Esophagus muscularis mucosa (tissue), 3 donors: ENCODE data around the gene CHM.

ENCODE experiments used
- EP300 ChIP-seq: sonication (generic); formaldehyde crosslinking; IDR thresholded peaks from one replicate; pipeline ENCODE4 v1.6.1; 2017; ENCODE audit warnings: antibody characterized with exemption
- TF ChIP-seq, protein P1 (sequence below), 3 experiments: fragments of 200-600 bp in 2 of 3; fragments of 450-650 bp in 1 of 3; sonication (generic) in 2 of 3; IDR thresholded peaks; one replicate each; pipeline ENCODE4 v1.5.1; 2017 to 2019; ENCODE audit warnings: antibody characterized with exemption in 3 of 3, mild to moderate bottlenecking in 2 of 3, moderate library complexity in 1 of 3

GRCh38 chrX:85870585-85870984 lies 176.8 kb downstream of the CHM start:
- TF ChIP-seq, protein P1, sequence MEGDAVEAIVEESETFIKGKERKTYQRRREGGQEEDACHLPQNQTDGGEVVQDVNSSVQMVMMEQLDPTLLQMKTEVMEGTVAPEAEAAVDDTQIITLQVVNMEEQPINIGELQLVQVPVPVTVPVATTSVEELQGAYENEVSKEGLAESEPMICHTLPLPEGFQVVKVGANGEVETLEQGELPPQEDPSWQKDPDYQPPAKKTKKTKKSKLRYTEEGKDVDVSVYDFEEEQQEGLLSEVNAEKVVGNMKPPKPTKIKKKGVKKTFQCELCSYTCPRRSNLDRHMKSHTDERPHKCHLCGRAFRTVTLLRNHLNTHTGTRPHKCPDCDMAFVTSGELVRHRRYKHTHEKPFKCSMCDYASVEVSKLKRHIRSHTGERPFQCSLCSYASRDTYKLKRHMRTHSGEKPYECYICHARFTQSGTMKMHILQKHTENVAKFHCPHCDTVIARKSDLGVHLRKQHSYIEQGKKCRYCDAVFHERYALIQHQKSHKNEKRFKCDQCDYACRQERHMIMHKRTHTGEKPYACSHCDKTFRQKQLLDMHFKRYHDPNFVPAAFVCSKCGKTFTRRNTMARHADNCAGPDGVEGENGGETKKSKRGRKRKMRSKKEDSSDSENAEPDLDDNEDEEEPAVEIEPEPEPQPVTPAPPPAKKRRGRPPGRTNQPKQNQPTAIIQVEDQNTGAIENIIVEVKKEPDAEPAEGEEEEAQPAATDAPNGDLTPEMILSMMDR (IDR thresholded peaks at IDR 0.05) = no peak
- TF ChIP-seq EP300 = no peak
